Ovary (tissue), 9 donors: ENCODE data around the gene MAN1A1. TPM values are rescaled to one million over a fixed set of nuclear protein-coding genes. Genes with fewer than 3 reads are reported as not detected.

Experiments used
- DNase-seq, 5 donors: peaks; one replicate each; pipeline ENCODE4 v3.0.0-alpha.2; 2019 to 2020
- H3K27ac ChIP-seq, 2 donors: fragments of 200-600 bp; one replicate each; pipeline versions ENCODE4 v1.5.1 to v1.8.0; 2019 to 2022
- H3K27me3 ChIP-seq: fragments of 200-600 bp; one replicate; pipeline ENCODE4 v1.8.0; 2022
- H3K36me3 ChIP-seq: fragments of 200-600 bp; sonication (generic); one replicate; pipeline ENCODE4 v1.5.1; 2019
- H3K4me1 ChIP-seq: one replicate; pipeline ENCODE4 v1.8.1; 2013; ENCODE audit warnings: mild to moderate bottlenecking, moderate library complexity; ENCODE audit not compliant: insufficient read depth
- H3K4me3 ChIP-seq: fragments of 200-600 bp; sonication (generic); one replicate; pipeline ENCODE4 v1.5.1; 2017
- H3K9me3 ChIP-seq, 2 donors: fragments of 200-600 bp in 1 of 2; sonication (generic) in 1 of 2; one replicate each; pipeline versions ENCODE4 v1.5.1 to v1.8.1; 2013 to 2019; ENCODE audit warnings: mild to moderate bottlenecking in 1 of 2, moderate library complexity in 1 of 2
- CTCF ChIP-seq, 3 donors: fragments of 450-650 bp in 2 of 3; fragments of 200-600 bp in 1 of 3; IDR thresholded peaks; one replicate each; pipeline versions ENCODE4 v1.5.1 to v1.8.0; 2016 to 2022; ENCODE audit warnings: antibody characterized with exemption in 3 of 3, mild to moderate bottlenecking in 1 of 3
- EP300 ChIP-seq: sonication (generic); formaldehyde crosslinking; IDR thresholded peaks from one replicate; pipeline ENCODE4 v1.6.1; 2017; ENCODE audit warnings: antibody characterized with exemption
- POLR2A ChIP-seq: fragments of 450-650 bp; IDR thresholded peaks from one replicate; pipeline ENCODE4 v1.6.1; 2017; ENCODE audit warnings: antibody characterized with exemption, mild to moderate bottlenecking, moderate library complexity
- WGBS, 3 donors: extraction: QIAGEN DNeasy Blood & Tissue Kit in 1 of 3; methylation state at CpG; one replicate each; pipeline versions ENCODE4 v1.1.5 to v1.1.7; 2013 to 2017; 5-methylcytosine and 5-hydroxymethylcytosine counted together
- intact Hi-C, 4 donors: fragments of 100-400 bp; cut with DNase I; formaldehyde crosslinking; loops; one replicate each; pipeline versions ENCODE4 v1.11.0 to v1.15.1; 2022 to 2023
- polyA plus RNA-seq, 2 donors: library from polyadenylated mRNA; stranded (reverse); fragments of 200-250 nt in 1 of 2; fragments of 350-450 nt in 1 of 2; fragmentation: Illumina TruSeq in 1 of 2; extraction: RNeasy Lipid Tissue Mini Kit (QIAGEN cat#74804) in 1 of 2; gene quantifications; one replicate each; pipeline ENCODE4 v1.2.3, GENCODE V29; 2013 to 2014
- total RNA-seq, 7 donors: library from RNA; depleted of rRNA in 2 of 7; stranded (reverse); fragments of >200 nt in 2 of 7; fragmentation: NEBNext Ultra II Directional in 3 of 7; extraction: Animal tissue kit (Norgen Biotek cat#: 25700) in 3 of 7; gene quantifications; one replicate each; pipeline versions ENCODE4 v1.1.0 to v1.2.4, GENCODE V29; 2016 to 2023
- donor health status: DM: no; HTN: no; CAD: no; lungs with moderate emphysema.
- donor health status: DM: no; HTN: no; CAD: no.
- donor health status: Bipolar disorder and iron deficiency.
- donor health status: DM: yes; HTN: yes; CAD: no.
- donor health status: DM: no; HTN: no; CAD: no.
- donor health status: DM: yes; HTN: yes; CAD: no.

Gene MAN1A1
- total and polyA plus RNA-seq, 9 donors: 22.1 to 49.6 (median 31.8) TPM

- 66 to 73% (median 73%) methylated on average over 9 of the region's 9 CpGs for WGBS, 3 donors
- Histone ChIP-seq H3K4me1 (peaks cover 2% of the 10 kb centered on the region), H3K27me3 (no peaks in the 10 kb centered on the region), H3K9me3 (no peaks in the 10 kb centered on the region), H3K4me3 (no peak overlapping the region), H3K27ac (no peak overlapping the region), H3K36me3 (no peaks in the 10 kb centered on the region)
- TF ChIP-seq POLR2A (no peak), EP300 (no peak), CTCF (IDR thresholded peaks at IDR 0.05) (no peak)
- intact Hi-C loops: no loop called here
- DNase-seq: no peak
Observed at GRCh38 chr6:119148825-119149525, 200.6 kb downstream of the MAN1A1 start.

- Histone ChIP-seq H3K27me3 (no peaks in the 10 kb centered on the region), H3K36me3 (no peaks in the 10 kb centered on the region), H3K27ac (no peak overlapping the region), H3K4me1 (peaks cover 2% of the 10 kb centered on the region), H3K9me3 (no peaks in the 10 kb centered on the region), H3K4me3 (no peak overlapping the region)
- intact Hi-C loops: no loop called here
- 38 to 47% (median 44%) methylated on average over 5 of the region's 5 CpGs for WGBS, 3 donors
- TF ChIP-seq CTCF (IDR thresholded peaks at IDR 0.05): peak; percentile 18 to 37 (median 35)
- TF ChIP-seq POLR2A: no peak
- no peak for TF ChIP-seq EP300
- peak in 2 of 5 donors; percentile 17 to 26 for DNase-seq
Observed at GRCh38 chr6:119148098-119148824, 201.3 kb downstream of the MAN1A1 start.

- intact Hi-C loops: no loop called here
- WGBS, 3 donors: 45 to 61% (median 57%) methylated on average over 6 of the region's 6 CpGs
- peak in 4 of 5 donors; percentile 37 to 46 (median 40) for DNase-seq
- TF ChIP-seq CTCF (IDR thresholded peaks at IDR 0.05) (no peak), POLR2A (no peak), EP300 (no peak)
- no peak overlapping the region for H3K27ac ChIP-seq
- no peak overlapping the region for H3K4me3 ChIP-seq
- peaks cover 2% of the 10 kb centered on the region for H3K4me1 ChIP-seq
- H3K36me3 ChIP-seq: no peaks in the 10 kb centered on the region
- H3K27me3 ChIP-seq: no peaks in the 10 kb centered on the region
- no peaks in the 10 kb centered on the region for H3K9me3 ChIP-seq
Observed at GRCh38 chr6:119147101-119148053, 202.2 kb downstream of the MAN1A1 start.

GRCh38 chr6:119145111-119145510 is 204.4 kb downstream of the MAN1A1 start:
- Histone ChIP-seq H3K4me3 (no peak overlapping the region), H3K9me3 (no peaks in the 10 kb centered on the region), H3K27me3 (no peaks in the 10 kb centered on the region), H3K36me3 (no peaks in the 10 kb centered on the region), H3K4me1 (peaks cover 2% of the 10 kb centered on the region), H3K27ac (no peak overlapping the region)
- TF ChIP-seq EP300 (no peak), POLR2A (no peak), CTCF (IDR thresholded peaks at IDR 0.05) (no peak)
- 40 to 90% (median 87%) methylated on average over 2 of the region's 2 CpGs for WGBS, 3 donors
- no peak for DNase-seq
- intact Hi-C loops: no loop called here
